Renal cortical epithelial cell (primary cell): ENCODE results near the gene MYH9. TPM values are rescaled to one million over a fixed set of nuclear protein-coding genes. Genes with fewer than 3 reads are reported as not detected.

Experiments used
- DNase-seq: peaks from one replicate; pipeline ENCODE4 v3.0.0-alpha.2; 2011; ENCODE audit warnings: low read depth
- total RNA-seq: library from RNA; depleted of rRNA; stranded (reverse); fragments of >200 nt; gene quantifications from 2 replicates; pipeline ENCODE4 v1.2.3, GENCODE V29; 2014

Gene MYH9
- total RNA-seq, 1 donor from 2014 or later: 1,268 TPM

GRCh38 chr22:36331306-36331911, 56.4 kb downstream of the MYH9 start:
- DNase-seq: peak; percentile 97

DNA sequence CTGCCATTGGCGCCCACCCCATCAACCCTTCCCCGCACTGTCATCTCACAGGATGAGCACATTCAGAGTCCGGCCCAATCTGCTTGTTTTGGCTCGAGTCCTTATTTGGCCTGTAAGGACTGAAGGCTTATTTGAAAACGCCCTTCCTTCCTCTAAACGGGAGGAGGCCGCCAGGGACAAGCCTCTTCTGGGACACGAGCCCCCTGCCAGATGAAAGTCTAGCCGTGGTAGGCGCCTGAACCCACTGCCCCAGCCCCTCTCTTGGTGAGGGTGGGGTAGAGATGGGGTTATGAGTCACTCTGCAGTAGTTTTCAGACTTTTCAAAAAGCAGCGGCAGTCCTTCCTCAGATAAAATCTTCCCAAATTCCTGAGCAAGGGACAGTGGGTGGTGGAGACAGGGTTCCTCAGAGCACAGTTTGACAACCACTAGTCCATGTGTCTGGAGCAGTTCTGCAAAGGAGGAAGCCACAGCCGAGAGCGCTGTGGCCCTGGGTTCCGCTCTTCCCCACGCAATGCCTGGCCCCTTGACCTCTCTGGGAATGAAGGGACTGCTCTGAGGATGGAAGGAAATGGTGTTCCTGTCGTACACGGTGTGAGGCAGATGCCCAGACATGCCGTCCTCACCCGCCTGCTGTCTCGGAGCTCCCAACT, 57.0 kb downstream of the MYH9 start:
- DNase-seq: no peak

DNA sequence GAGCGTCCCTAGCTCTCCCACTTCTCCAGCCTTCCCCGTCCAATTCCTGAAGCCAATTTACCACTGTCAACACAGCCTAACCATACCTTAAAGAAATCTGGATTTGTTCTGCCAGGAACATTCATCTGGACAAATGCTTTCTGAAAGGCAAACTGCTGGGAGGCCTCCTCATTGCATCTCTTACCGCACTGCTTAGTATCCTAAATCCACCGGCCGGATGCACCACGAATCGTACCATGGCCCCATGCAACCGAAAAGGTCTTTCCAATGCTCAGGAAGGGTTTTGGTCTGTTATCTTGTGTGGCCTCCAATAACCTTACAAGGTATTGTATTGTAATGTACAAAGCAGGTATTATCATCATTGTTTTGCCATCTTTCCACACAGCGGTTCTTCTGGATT, 57.6 kb downstream of the MYH9 start:
- no peak for DNase-seq

- DNase-seq: peak; percentile 99
These were observed 58.3 kb downstream of the MYH9 start for GRCh38 chr22:36329254-36330078.

GRCh38 chr22:36328635-36329253, 59.0 kb downstream of the MYH9 start:
- DNase-seq: peak; percentile 98

- peak; percentile 47 for DNase-seq
These were observed 59.7 kb downstream of the MYH9 start for GRCh38 chr22:36327922-36328551.

DNA sequence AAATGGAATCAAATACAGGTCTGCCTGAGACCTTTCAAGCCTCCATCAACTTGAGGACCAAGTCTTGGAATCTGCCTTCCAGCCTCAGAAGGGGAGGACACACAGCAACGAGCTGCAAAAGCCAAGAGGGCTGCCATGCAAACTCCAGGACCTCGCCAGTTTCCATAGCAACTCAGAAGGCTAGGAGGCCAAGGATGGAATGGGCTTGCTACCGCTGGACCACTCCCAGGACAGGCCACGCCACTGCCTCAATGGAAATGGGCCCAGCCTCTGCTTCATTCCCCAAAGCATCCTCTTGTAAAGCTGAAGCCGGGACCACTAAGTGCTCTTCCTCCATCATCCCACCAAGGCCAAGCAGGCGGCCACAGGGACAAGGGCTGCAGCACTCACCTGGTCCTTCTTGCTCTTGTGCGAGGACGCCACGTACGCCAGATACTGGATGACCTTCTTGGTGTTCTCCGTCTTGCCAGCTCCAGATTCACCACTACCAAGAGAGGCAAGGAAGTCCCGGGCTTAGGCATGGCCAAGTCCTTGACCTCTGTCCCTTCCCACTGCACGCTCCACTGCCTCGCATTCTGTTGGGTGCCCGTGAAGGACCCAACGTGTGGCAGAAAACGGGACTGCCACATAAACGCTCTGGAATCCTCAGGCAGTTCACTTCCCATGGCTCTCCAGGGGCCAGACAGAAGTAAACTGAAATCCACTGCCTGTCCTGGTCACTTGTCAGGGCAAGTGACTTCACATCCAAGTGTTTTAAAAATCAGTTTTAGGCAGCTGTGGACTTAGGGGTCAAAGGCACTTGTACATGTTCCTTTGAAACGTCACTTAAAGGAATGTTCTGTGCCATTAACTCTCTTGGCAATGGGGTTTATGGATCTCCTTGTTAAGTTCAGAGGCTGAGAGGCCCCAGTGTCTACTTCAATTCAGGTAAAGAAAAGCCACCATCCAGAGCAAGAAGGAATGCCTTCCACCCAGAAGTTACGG, 61.3 kb downstream of the MYH9 start:
- peak; percentile 76 for DNase-seq

GRCh38 chr22:36325154-36326031, 62.4 kb downstream of the MYH9 start:
- DNase-seq: peak; percentile 92

DNA sequence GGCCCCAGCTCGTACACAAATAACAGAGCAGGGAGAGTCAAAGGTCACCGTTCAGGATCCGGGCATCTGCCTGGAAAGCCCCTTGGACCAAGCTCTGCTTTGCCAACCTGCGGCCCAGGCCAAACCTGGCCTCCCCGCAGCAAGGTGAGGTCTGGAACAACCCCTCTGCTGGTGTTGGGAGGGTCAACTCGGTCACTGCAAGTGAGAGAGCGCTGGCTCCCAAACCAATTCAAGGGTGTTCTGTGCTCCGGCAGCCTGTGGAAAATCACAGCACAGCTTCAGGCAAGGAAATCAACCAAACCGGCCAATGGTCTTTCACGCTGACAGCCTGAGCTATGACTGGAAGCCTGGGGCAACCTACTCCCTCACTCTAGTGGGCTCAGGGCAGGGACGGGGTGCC, 63.4 kb downstream of the MYH9 start:
- no peak for DNase-seq

DNA sequence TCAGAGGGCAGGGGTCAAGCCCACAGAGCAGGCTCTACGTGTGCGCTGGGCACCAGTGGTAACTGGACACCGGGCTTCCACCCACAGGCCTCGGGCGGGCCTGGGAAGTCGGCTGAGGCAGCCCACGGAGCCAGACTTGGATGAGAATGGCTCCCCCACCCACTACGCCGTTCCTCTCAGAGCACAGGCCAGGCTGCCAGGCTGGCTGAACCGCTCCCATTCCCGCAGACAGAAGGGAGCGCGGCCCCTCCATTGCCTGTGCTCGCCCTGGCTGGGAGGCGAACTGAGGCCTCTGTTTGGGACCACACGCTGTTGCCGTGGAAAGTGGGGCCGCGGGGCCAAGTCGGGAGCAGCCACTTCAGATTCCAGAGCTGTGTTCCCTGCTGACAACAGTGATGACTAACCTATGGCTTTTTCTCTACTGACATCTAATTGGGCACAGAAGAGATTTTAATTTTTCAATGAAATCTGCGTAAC, 63.9 kb downstream of the MYH9 start:
- no peak for DNase-seq

DNA sequence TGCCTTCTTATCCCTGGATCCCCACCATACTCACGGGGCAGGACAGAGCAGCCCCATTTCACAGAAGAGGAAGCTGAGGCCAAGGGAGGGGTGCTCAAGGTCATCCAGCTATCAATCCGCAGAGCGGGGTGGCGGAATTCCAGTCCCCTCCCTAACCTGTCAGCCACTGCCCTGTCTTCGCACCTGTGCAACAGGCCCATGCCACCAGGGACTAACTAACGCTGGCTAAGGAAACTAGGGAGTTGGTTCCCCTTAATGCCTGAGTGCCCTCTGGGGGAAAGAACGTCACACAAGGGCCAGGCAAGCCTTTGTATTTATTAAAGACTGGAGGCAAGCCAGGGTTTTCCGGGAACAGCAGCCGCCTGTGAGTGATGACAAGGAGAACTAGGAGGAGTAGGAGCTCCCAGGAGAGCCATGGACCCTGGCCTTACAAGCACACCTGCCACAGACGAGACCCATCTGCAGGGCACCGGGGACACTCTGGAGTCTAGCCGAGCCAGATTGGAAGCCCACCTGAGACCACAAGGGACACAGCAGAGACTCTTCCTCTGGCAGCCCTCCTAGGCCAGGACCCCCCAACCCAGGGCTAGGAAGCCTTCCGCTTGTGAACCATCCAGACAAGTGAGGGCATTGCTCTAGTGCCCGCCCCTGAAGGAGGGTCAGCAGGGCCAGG, 64.4 kb downstream of the MYH9 start:
- peak; percentile 47 for DNase-seq

DNA sequence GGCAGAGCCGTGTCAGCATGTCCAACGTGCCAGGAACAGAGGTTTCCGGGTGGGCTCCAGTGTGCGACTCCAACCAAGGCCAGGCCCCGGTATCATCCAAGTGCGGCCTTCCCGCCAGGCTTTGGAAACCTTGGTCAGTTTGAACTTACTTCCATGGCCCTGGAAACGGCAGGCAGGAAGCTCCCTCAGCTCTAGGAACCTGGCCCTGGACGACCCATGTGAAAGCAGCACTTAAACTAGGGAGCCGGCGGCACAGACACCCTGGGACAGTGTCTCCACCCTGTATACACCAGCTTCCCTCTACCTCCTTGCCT, 65.2 kb downstream of the MYH9 start:
- DNase-seq: no peak

- no peak for DNase-seq
These were observed 65.8 kb downstream of the MYH9 start for GRCh38 chr22:36321797-36322601.

DNA sequence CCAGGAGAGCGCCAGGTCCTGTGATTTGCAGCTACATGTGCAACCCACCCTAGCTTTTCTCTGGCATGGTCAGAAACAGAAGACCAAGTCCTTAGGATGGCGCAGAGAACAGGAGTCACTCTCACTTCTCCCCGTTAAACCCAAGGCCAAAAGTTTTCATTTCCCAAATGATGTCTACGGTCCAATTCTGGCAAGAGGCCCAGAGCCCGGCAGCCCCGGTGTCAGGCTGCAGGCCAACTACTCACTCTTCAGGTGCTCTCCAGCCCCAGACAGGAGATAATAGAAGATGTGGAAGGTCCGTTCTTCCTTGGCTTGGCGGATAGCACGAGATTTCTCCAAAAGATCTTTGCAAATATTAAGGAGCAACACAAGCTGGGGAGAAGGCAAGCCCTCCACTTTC, 67.2 kb downstream of the MYH9 start:
- no peak for DNase-seq

- DNase-seq: no peak
These were observed 67.9 kb downstream of the MYH9 start for GRCh38 chr22:36319595-36320497.

- DNase-seq: no peak
These were observed 69.3 kb downstream of the MYH9 start for GRCh38 chr22:36318442-36318841.

- DNase-seq: no peak
These were observed 70.0 kb downstream of the MYH9 start for GRCh38 chr22:36317658-36318271.
